DOHH2 (cell line): ENCODE results near the gene MAP1B.

ENCODE experiments used
- CTCF ChIP-seq: fragments of 200-600 bp; sonication (generic); IDR thresholded peaks from one replicate; pipeline ENCODE4 v1.5.1; 2014; ENCODE audit warnings: antibody characterized with exemption, mild to moderate bottlenecking, low read depth, low read length; ENCODE audit not compliant: poor library complexity, severe bottlenecking
- EZH2phosphoT487 ChIP-seq: fragments of 200-600 bp; sonication (generic); IDR thresholded peaks from 2 replicates; pipeline ENCODE4 v1.6.1; 2017; ENCODE audit warnings: borderline replicate concordance, mild to moderate bottlenecking, antibody characterized with exemption, low read length, moderate library complexity, mixed read lengths

- TF ChIP-seq CTCF (no peak), EZH2phosphoT487 (no peak)
Measured at GRCh38 chr5:72160959-72161358, 53.7 kb downstream of the MAP1B start.
